Measurements from ENCODE around the gene CFAP299. TPM values are rescaled to one million over a fixed set of nuclear protein-coding genes. Genes with fewer than 3 reads are reported as not detected.
A peak's percentile ranks its signal among the peaks of the same experiment; 100 is the strongest.
"Not testable (repeated sequence)": the region's sequence is repeated elsewhere in the genome, so short reads cannot be mapped to it uniquely, and the experiment has no call there.

Gene CFAP299
- not detected for total RNA-seq

DNA sequence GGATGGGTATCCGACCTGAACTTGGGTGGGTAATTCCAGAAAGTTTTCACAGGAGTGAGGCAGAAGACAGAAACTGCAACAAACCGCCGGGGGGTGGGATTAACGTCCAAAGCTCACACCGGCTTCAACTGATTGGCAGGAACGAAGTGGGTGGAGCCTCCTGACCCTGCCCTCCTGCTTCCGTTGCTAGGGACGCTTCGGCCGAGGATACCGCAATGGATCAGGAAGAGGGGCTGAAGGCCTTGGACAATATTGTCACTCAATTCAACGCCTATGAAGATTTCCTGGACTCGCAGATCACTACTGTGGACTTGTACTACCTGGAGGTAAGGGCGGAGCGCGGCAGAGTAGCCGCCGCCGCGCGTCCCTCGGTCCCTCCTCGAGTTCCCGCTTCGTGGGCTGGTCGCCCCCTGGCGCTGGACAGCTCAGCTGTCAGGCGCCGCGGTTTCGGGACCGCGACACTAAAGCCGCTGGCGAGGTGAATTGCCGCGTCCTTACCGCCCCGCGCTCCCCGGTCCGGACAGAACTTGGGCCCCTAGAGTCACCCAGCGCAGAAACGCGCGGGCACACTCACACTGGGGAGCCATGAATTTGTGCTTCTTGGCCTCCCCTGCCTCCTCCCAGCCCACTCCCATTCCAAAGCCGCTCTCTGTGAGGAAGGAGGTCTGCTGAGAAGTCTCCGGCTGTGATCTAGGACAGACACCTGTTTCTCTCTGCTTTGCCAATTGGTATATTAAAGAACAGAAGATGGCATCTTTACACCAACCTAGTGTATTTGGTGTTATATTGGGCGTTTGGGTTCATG lies at the start of gene CFAP299:
Gene CFAP299 (plus strand): TSS at position 177 of the 805 bp plus-strand sequence.
- Mint-ChIP-seq H3K27me3 (ENCODE audit: low read depth) (peaks cover 18% of the 10 kb centered on the region), H3K36me3 (ENCODE audit: low read depth) (no peaks in the 10 kb centered on the region), H3K9me3 (ENCODE audit: insufficient read depth) (no peaks in the 10 kb centered on the region), H3K4me1 (ENCODE audit: low read depth) (peaks cover 10% of the 10 kb centered on the region), H3K27ac (no peak within 1 kb of the TSS), H3K4me3 (peak within 1 kb of the TSS; percentile 77)
- ChIA-PET CTCF (no interaction called here), POLR2A (no interaction called here)
- DNase-seq (peak; percentile 73), ATAC-seq (peak; percentile 91)

DNA sequence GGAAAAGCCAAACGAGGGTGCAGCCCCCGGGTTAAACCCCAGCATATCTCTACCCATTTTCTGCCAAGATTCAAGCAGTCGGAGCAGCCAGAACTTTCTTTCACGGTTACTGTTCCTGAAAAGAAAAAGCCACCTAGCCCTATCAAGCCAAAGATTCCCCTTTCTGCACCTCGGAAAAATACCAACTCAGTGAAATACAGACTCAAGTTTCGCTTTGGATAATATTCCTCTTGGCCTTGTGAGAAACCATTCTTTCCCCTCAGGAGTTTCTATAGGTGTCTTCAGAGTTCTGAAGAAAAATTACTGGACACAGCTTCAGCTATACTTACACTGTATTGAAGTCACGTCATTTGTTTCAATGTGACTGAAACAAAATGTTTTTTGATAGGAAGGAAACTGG lies 49.1 kb upstream of the CFAP299 start:
- POLR2A ChIA-PET, result no interaction called here
- ATAC-seq, result no peak
- no peak for DNase-seq
- CTCF ChIA-PET, result no interaction called here
- Mint-ChIP-seq H3K36me3 (ENCODE audit: low read depth) (no peaks in the 10 kb centered on the region), H3K4me3 (no peak overlapping the region), H3K27ac (no peak overlapping the region), H3K27me3 (ENCODE audit: low read depth) (peaks cover 9% of the 10 kb centered on the region), H3K9me3 (ENCODE audit: insufficient read depth) (no peaks in the 10 kb centered on the region), H3K4me1 (ENCODE audit: low read depth) (no peaks in the 10 kb centered on the region)

DNA sequence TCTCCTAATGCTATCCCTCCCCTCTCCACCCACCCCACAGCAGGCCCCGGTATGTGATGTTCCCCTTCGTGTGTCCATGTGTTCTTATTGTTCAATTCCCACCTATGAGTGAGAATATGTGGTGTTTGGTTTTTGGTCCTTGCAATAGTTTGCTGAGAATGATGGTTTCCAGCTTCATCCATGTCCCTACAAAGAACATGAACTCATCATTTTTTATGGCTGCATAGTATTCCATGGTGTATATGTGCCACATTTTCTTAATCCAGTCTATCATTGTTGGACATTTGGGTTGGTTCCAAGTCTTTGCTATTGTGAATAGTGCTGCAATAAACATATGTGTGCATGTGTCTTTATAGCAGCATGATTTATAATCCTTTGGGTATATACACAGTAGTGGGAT lies 44.9 kb upstream of the CFAP299 start:
- H3K27ac Mint-ChIP-seq; H3K27me3 Mint-ChIP-seq (ENCODE audit: low read depth); H3K4me3 Mint-ChIP-seq; H3K4me1 Mint-ChIP-seq (ENCODE audit: low read depth); CTCF ChIA-PET; H3K9me3 Mint-ChIP-seq (ENCODE audit: insufficient read depth); DNase-seq; POLR2A ChIA-PET; ATAC-seq; H3K36me3 Mint-ChIP-seq (ENCODE audit: low read depth): not testable (repeated sequence)

DNA sequence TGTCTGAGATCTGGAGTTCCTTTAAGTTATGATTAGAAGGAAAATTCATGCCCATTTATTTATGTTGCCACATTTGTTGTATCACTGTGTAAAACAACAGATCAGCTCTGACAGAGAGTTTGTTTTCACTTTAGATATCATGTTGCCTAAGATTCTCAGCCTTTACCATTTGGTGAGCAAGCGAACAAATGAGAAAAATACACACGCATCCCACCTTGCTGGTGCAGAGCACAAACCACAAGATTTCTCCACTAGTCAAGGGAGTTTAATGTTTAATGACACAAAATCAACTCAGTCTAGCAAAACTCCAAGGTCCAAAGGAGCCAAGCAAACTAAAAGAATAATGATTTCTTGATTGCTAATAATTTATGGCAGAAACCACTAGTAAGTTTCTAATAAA lies 41.3 kb upstream of the CFAP299 start:
- Mint-ChIP-seq H3K36me3 (ENCODE audit: low read depth) (no peaks in the 10 kb centered on the region), H3K4me3 (no peak overlapping the region), H3K4me1 (ENCODE audit: low read depth) (no peaks in the 10 kb centered on the region), H3K27ac (no peak overlapping the region), H3K27me3 (ENCODE audit: low read depth) (peaks cover 2% of the 10 kb centered on the region), H3K9me3 (ENCODE audit: insufficient read depth) (no peaks in the 10 kb centered on the region)
- POLR2A ChIA-PET, result no interaction called here
- DNase-seq, result no peak
- no peak for ATAC-seq
- CTCF ChIA-PET, result no interaction called here

DNA sequence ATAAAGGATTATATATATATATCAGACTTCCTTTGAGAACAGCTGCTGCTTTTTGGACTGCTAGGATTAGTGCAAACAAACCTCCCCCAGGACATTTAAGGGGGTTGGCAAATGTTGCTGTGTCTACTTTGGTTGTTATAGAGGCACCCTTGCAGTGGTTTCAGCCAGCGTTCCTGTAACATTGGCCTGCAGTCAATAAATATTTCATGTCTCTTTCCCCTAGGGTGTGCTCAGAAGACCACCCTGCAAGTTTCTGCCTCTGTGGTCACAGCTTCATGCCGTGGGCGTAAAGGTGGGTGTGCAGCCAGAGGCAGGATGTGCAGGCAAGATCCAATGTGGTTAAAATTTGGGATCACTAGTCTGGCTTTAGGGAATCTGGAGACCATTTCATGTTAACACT lies 40.2 kb upstream of the CFAP299 start:
- DNase-seq, result no peak
- no peak overlapping the region for H3K4me3 Mint-ChIP-seq
- no peaks in the 10 kb centered on the region for H3K4me1 Mint-ChIP-seq (ENCODE audit: low read depth)
- H3K9me3 Mint-ChIP-seq (ENCODE audit: insufficient read depth), result no peaks in the 10 kb centered on the region
- ChIA-PET POLR2A (no interaction called here), CTCF (no interaction called here)
- H3K36me3 Mint-ChIP-seq (ENCODE audit: low read depth), result no peaks in the 10 kb centered on the region
- H3K27me3 Mint-ChIP-seq (ENCODE audit: low read depth), result peaks cover 2% of the 10 kb centered on the region
- ATAC-seq, result no peak
- H3K27ac Mint-ChIP-seq, result no peak overlapping the region

DNA sequence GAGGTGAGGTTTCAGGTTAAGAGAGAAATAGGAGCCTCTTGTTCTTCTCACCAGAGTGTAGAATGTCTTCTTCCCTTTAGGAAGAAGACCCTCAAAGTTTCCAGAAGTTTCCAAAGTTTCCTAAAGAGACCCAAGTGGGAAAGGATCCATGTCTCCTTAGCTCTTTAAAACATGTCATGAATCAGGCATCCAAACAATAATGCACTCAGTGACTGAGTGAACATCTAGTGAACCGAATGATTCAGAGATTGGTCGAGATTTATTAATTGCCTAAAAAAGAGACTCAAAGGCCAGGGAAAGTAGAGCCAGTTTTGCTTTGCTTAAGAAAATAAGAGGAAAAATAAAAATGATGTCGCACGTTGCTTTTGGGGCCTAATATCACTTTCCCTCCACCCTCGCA lies 39.7 kb upstream of the CFAP299 start:
- ATAC-seq, result no peak
- Mint-ChIP-seq H3K4me1 (ENCODE audit: low read depth) (no peaks in the 10 kb centered on the region), H3K27me3 (ENCODE audit: low read depth) (peaks cover 2% of the 10 kb centered on the region)

DNA sequence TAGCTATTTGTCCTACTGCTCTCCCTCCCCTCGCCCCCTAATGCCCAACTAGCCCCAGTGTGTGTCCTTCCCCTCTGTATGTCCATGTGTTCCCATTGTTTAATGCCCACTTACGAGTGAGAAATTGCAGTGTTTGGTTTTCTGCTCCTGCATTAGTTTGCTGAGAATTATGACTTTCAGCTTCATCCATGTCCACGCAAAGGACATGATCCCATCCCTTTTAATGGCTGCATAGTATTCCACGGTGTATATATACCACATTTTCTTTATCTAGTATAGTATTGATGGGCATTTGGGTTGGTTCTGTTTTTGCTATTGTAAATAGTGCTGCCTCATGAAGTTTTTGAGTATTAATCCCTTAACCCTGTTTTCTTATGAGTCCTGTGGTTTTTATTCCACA lies 33.6 kb upstream of the CFAP299 start:
- H3K4me1 Mint-ChIP-seq (ENCODE audit: low read depth), result no peaks in the 10 kb centered on the region
- DNase-seq, result no peak
- no peak overlapping the region for H3K27ac Mint-ChIP-seq
- H3K36me3 Mint-ChIP-seq (ENCODE audit: low read depth), result no peaks in the 10 kb centered on the region
- peaks cover 7% of the 10 kb centered on the region for H3K27me3 Mint-ChIP-seq (ENCODE audit: low read depth)
- CTCF ChIA-PET, result no interaction called here
- H3K9me3 Mint-ChIP-seq (ENCODE audit: insufficient read depth), result no peaks in the 10 kb centered on the region
- H3K4me3 Mint-ChIP-seq, result no peak overlapping the region
- POLR2A ChIA-PET, result no interaction called here
- no peak for ATAC-seq

More for the DNA sequence above, 39.7 kb upstream of the CFAP299 start:
- no peaks in the 10 kb centered on the region for H3K36me3 Mint-ChIP-seq (ENCODE audit: low read depth)
- no peak overlapping the region for H3K4me3 Mint-ChIP-seq
- no peak for DNase-seq
- no peak overlapping the region for H3K27ac Mint-ChIP-seq
- H3K9me3 Mint-ChIP-seq (ENCODE audit: insufficient read depth), result no peaks in the 10 kb centered on the region
- POLR2A ChIA-PET, result no interaction called here
- CTCF ChIA-PET, result no interaction called here

DNA sequence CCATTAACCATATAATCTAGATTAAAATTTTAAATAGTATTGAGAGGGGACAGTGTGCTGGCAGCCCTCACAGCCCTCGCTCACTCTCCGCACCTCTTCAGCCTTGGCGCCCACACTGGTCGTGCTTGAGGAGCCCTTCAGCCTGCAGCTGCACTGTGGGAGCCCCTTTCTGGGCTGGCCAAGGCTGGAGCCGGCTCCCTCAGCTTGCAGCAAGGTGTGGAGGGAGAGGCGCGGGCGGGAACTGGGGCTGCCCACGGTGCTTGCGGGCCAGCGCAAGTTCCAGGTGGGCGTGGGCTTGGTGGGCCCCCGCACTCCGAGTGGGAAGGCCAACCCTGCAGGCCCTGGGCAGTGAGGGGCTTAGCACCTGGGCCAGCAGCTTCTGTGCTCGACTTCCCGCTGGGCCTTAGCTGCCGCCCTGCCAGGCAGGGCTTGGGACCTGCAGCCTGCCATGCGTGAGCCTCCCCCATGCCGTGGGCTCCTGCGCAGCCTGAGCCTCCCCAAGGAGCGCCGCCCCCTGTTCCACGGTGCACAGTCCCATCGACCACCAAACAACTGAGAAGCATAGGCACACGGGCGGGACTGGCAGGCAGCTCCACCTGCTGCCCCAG lies 32.8 kb upstream of the CFAP299 start:
- DNase-seq (no peak), ATAC-seq (no peak)
- Mint-ChIP-seq H3K4me3 (no peak overlapping the region), H3K4me1 (ENCODE audit: low read depth) (no peaks in the 10 kb centered on the region), H3K27ac (no peak overlapping the region), H3K9me3 (ENCODE audit: insufficient read depth) (no peaks in the 10 kb centered on the region), H3K36me3 (ENCODE audit: low read depth) (no peaks in the 10 kb centered on the region), H3K27me3 (ENCODE audit: low read depth) (peaks cover 11% of the 10 kb centered on the region)
- CTCF ChIA-PET, result no interaction called here
- POLR2A ChIA-PET, result no interaction called here

DNA sequence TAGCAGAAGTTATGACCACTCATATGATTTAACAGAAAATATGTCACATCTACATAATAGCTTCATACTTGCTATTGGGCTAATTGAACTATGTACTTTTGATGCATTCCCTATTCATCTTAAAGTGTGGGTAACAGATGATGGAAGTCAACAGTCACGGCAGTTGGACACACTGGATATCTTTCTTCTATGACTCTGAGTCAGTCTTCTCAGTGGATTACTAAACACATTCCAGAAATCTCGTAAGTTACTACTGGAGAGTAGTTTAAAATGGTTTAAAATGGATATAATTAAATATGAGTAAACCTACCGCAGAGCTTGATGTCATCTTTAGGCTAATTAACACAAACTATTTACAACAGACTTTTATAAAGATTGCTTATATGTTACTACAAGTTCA lies 30.1 kb upstream of the CFAP299 start:
- DNase-seq (no peak), ATAC-seq (no peak)
- POLR2A ChIA-PET, result no interaction called here
- H3K4me3 Mint-ChIP-seq, result no peak overlapping the region
- no peaks in the 10 kb centered on the region for H3K4me1 Mint-ChIP-seq (ENCODE audit: low read depth)
- no peaks in the 10 kb centered on the region for H3K9me3 Mint-ChIP-seq (ENCODE audit: insufficient read depth)
- H3K27ac Mint-ChIP-seq, result no peak overlapping the region
- H3K27me3 Mint-ChIP-seq (ENCODE audit: low read depth), result peaks cover 11% of the 10 kb centered on the region
- no peaks in the 10 kb centered on the region for H3K36me3 Mint-ChIP-seq (ENCODE audit: low read depth)
- CTCF ChIA-PET, result no interaction called here

DNA sequence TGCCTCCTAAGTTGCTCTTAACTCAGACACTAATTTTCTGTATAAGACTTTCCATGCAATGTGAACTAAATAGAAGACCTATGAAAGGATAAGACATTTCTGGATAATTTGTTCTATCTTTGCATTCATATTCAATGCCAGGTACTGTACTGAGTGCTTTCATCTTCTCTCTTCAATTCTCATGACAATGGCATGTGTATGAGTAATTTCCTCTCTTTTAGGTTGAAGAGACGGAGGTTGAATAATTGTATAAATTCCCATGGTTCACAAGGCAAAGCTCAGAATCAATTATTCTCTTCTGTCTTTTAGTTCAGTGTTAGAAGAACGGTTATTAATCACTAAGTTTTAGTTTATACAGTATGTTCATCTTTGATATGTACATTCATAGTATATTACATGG lies 29.3 kb upstream of the CFAP299 start:
- Mint-ChIP-seq H3K9me3 (ENCODE audit: insufficient read depth) (no peaks in the 10 kb centered on the region), H3K4me1 (ENCODE audit: low read depth) (no peaks in the 10 kb centered on the region), H3K4me3 (no peak overlapping the region), H3K27ac (no peak overlapping the region), H3K27me3 (ENCODE audit: low read depth) (peaks cover 11% of the 10 kb centered on the region), H3K36me3 (ENCODE audit: low read depth) (no peaks in the 10 kb centered on the region)
- ChIA-PET CTCF (no interaction called here), POLR2A (no interaction called here)
- DNase-seq (no peak), ATAC-seq (no peak)

DNA sequence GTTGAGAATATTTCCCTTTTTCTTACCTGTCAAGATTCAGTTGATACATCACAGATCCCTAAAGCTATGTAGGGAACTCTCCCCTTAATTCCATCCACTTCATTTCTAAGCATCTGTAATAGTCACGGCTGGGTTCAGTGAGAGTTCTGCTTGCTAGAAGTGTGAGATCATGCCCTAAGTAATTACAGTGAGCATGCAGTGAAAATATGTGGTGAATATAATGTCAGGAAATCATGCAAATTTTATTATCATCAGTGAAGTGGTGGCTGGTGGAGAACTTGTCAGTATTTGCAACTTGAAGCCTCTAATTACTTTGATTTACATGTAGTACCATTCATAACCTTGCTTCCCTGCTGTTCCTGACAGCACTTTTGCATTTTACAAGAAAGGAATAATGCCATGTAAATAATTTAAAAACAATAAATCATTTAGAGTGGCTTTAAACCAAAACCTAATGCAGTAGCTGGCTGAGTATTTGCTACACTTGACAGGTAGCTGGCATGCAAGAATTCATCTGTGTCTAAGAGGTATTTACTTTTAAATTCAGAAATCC lies 28.3 kb upstream of the CFAP299 start:
- DNase-seq, result no peak
- peaks cover 16% of the 10 kb centered on the region for H3K27me3 Mint-ChIP-seq (ENCODE audit: low read depth)
- POLR2A ChIA-PET, result no interaction called here
- ATAC-seq, result no peak
- no peak overlapping the region for H3K27ac Mint-ChIP-seq
- H3K9me3 Mint-ChIP-seq (ENCODE audit: insufficient read depth), result no peaks in the 10 kb centered on the region
- no peak overlapping the region for H3K4me3 Mint-ChIP-seq
- no peaks in the 10 kb centered on the region for H3K36me3 Mint-ChIP-seq (ENCODE audit: low read depth)
- CTCF ChIA-PET, result no interaction called here
- H3K4me1 Mint-ChIP-seq (ENCODE audit: low read depth), result no peaks in the 10 kb centered on the region

DNA sequence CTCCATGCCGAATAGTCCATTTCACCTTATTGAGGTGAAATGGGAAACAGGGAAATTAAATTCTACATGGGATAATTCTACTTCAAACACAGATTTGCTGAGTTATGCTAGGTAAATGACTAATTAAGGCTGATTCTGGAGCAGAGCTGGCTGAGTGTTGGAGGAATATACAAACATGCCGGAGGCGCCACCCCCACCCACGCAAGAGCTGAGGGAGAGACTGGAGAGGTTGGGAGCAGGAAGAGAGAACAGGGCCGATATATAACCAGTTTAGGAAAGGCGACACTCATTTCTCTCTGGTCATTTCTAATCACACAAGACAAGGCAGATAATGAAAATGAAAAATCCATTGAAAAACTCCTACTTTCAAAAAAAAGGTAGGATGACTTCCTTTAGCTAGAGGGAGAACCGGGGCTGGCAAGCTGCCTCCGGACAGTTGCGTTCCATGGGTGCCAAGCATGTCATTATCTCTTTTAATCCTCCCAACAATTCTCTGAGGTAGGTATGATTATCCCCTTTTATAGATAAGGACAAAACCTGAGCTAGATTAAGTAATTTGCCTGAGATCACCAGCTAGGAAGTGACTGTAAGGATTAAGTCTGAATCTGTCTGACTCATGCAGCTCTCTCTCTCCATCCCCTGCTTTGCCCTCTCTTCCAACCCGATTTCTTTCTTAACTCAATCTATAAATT lies 27.6 kb upstream of the CFAP299 start:
- H3K4me3 Mint-ChIP-seq, result no peak overlapping the region
- ChIA-PET CTCF (no interaction called here), POLR2A (no interaction called here)
- no peak overlapping the region for H3K27ac Mint-ChIP-seq
- no peak for DNase-seq
- no peak for ATAC-seq
- no peaks in the 10 kb centered on the region for H3K9me3 Mint-ChIP-seq (ENCODE audit: insufficient read depth)
- H3K27me3 Mint-ChIP-seq (ENCODE audit: low read depth), result peaks cover 18% of the 10 kb centered on the region
- H3K4me1 Mint-ChIP-seq (ENCODE audit: low read depth), result no peaks in the 10 kb centered on the region
- no peaks in the 10 kb centered on the region for H3K36me3 Mint-ChIP-seq (ENCODE audit: low read depth)

Measured in activated CD8-positive, alpha-beta T cell treated with anti-CD3 and anti-CD28 coated beads, Interleukin-2, amount 10 ng/mL, durations not matched to agents 7 days and 5 days (primary cell).